ENCODE results near the gene DNHD1. TPM values are rescaled to one million over a fixed set of nuclear protein-coding genes. Genes with fewer than 3 reads are reported as not detected.

The DNHD1 gene
- total and polyA plus RNA-seq, 9 of the 15 experiments (the other 6 are each of a cell fraction or from before 2014, with no cell fraction given) = 0.82 to 9.7 (median 3.8) TPM

- CTCF ChIA-PET (ENCODE audit: low intra/inter-chr PET ratio) = no interaction called here
- in situ Hi-C loops (cut with MboI) (no loop called here), intact Hi-C loops (cut with micrococcal nuclease) (no loop called here)
- Histone ChIP-seq H3K36me3 (ENCODE audit: control insufficient read depth, insufficient read depth, low read length) (no peaks in the 10 kb centered on the region), H3K4me3 (no peak overlapping the region), H3K9me3 (replicated peaks; ENCODE audit: control insufficient read depth, insufficient read depth, low read depth, low read length) (peaks cover 14% of the 10 kb centered on the region), H3K4me1 (replicated peaks in 1 of 2; ENCODE audit: control insufficient read depth in 2 of 2, insufficient read depth in 2 of 2, low read length in 2 of 2) (peaks cover 0 to 5% of the 10 kb centered on the region in 2 experiments; a peak in 2 of 5 replicates), H3K9ac (ENCODE audit: insufficient read depth in 1 of 2, low read depth in 2 of 2, low read length in 2 of 2) (no peak overlapping the region), H4K20me1 (replicated peaks; ENCODE audit: control insufficient read depth, insufficient read depth, low read length) (no peaks in the 10 kb centered on the region), H3K4me2 (ENCODE audit: insufficient read depth, low read length) (no peak overlapping the region), H3K79me2 (ENCODE audit: control insufficient read depth, insufficient read depth, low read length) (no peaks in the 10 kb centered on the region), H3K9me1 (ENCODE audit: control insufficient read depth, insufficient read depth, low read length) (no peaks in the 10 kb centered on the region), H2AFZ (ENCODE audit: low read depth, low read length) (no peak overlapping the region), H3K27me3 (ENCODE audit: control insufficient read depth in 2 of 2, insufficient read depth in 2 of 2, low read length in 2 of 2) (no peaks in the 10 kb centered on the region), H3K27ac (ENCODE audit: extremely low read depth, low read depth, low read length) (no peak overlapping the region)
- no peak for ATAC-seq
- BruUV-seq (replicated peaks) = no TSS peak
- DNase-seq (ENCODE audit: extremely low read depth in 1 of 4, low spot score in 3 of 4) = no peak
- peak; percentile 65; the same call in 1 of the 2 replicates for TF ChIP-seq TRIM28 (IDR thresholded peaks at IDR 0.05)
- 0 out of 3 replicates have a peak, but pooled peaks of 1 of the 2 experiments have one; percentile 29 for TF ChIP-seq CBX3 (IDR thresholded peaks at IDR 0.05; ENCODE audit: borderline replicate concordance in 1 of 2, low read length in 2 of 2)
- peak; percentile 89 for TF ChIP-seq RBM25 (IDR thresholded peaks at IDR 0.05; ENCODE audit: low read depth, low read length, severe bottlenecking)
- peak; percentile 51; the same call in 1 of the 2 replicates for TF ChIP-seq BCOR (IDR thresholded peaks at IDR 0.05)
- TF ChIP-seq RFX7 (CRISPR knock-in tag; IDR thresholded peaks at IDR 0.05) = no peak
- 51% methylated on average over 4 of the region's 4 CpGs for WGBS (ENCODE audit: insufficient coverage, low coverage, missing lambda C conversion rate)
- FAIRE-seq = no peak
- POLR2A ChIA-PET = interaction anchor here (1.0 to 1.2 kb wide), 2 partner anchors 9 to 22 kb away, joined by 3 to 4 read pairs; no protein-coding TSS in a partner anchor
Observed at GRCh38 chr11:6584528-6584927, 87.4 kb downstream of the DNHD1 start.
